Progenitor cell of endocrine pancreas (in vitro differentiated cells): ENCODE measurements around the gene KNSTRN. TPM values are rescaled to one million over a fixed set of nuclear protein-coding genes. Genes with fewer than 3 reads are reported as not detected.

Source experiments
- DNase-seq: peaks from one replicate; pipeline ENCODE4 v3.0.0; 2021; ENCODE audit warnings: low spot score; ENCODE audit not compliant: unreplicated experiment
- H3K27ac Mint-ChIP-seq: 2 replicates; pipeline ENCODE4 v1.8.0; 2021; ENCODE audit warnings: mild to moderate bottlenecking, moderate library complexity, mixed read lengths
- H3K27me3 Mint-ChIP-seq: 2 replicates; pipeline ENCODE4 v1.8.0; 2021; ENCODE audit warnings: mixed read lengths
- H3K36me3 Mint-ChIP-seq: 2 replicates; pipeline ENCODE4 v1.8.0; 2022; ENCODE audit warnings: mixed read lengths; ENCODE audit not compliant: insufficient read depth
- H3K4me1 Mint-ChIP-seq: 2 replicates; pipeline ENCODE4 v1.8.0; 2021; ENCODE audit warnings: low read depth, mixed read lengths
- H3K4me3 Mint-ChIP-seq: 2 replicates; pipeline ENCODE4 v1.8.0; 2021; ENCODE audit warnings: low read depth, mild to moderate bottlenecking, moderate library complexity, mixed read lengths
- H3K9me3 Mint-ChIP-seq: 2 replicates; pipeline ENCODE4 v1.8.0; 2021; ENCODE audit warnings: low read depth, mixed read lengths
- CTCF ChIP-seq: fragments of 200-600 bp; sonication (generic); IDR thresholded peaks from one replicate; pipeline ENCODE4 v1.5.0; 2021; ENCODE audit warnings: antibody characterized with exemption, mild to moderate bottlenecking; ENCODE audit not compliant: unreplicated experiment
- total RNA-seq: library from RNA; stranded (reverse); gene quantifications from 2 replicates; pipeline ENCODE4 v1.2.1, GENCODE V29; 2021

KNSTRN gene
- total RNA-seq, 1 donor from 2014 or later, result 44.8 TPM

GRCh38 chr15:40424483-40425115 is 42.1 kb downstream of the KNSTRN start:
- H3K36me3 Mint-ChIP-seq, result no peaks in the 10 kb centered on the region
- H3K27me3 Mint-ChIP-seq, result peaks cover 23% of the 10 kb centered on the region
- no peak for TF ChIP-seq CTCF
- no peaks in the 10 kb centered on the region for H3K9me3 Mint-ChIP-seq
- H3K27ac Mint-ChIP-seq, result no peak overlapping the region
- no peaks in the 10 kb centered on the region for H3K4me1 Mint-ChIP-seq
- no peak for DNase-seq
- no peak overlapping the region for H3K4me3 Mint-ChIP-seq

GRCh38 chr15:40425681-40426080 is 43.2 kb downstream of the KNSTRN start:
- Mint-ChIP-seq H3K9me3 (no peaks in the 10 kb centered on the region), H3K36me3 (no peaks in the 10 kb centered on the region), H3K4me1 (no peaks in the 10 kb centered on the region), H3K4me3 (no peak overlapping the region), H3K27me3 (peaks cover 33% of the 10 kb centered on the region), H3K27ac (no peak overlapping the region)
- no peak for TF ChIP-seq CTCF
- DNase-seq, result no peak

- no peak for TF ChIP-seq CTCF
- Mint-ChIP-seq H3K4me3 (no peak overlapping the region), H3K4me1 (no peaks in the 10 kb centered on the region), H3K27ac (no peak overlapping the region), H3K27me3 (peaks cover 30% of the 10 kb centered on the region), H3K9me3 (no peaks in the 10 kb centered on the region), H3K36me3 (no peaks in the 10 kb centered on the region)
- DNase-seq, result no peak
Observed at GRCh38 chr15:40427188-40427587, 44.7 kb downstream of the KNSTRN start.

GRCh38 chr15:40428185-40428584 is 45.7 kb downstream of the KNSTRN start:
- no peak overlapping the region for H3K27ac Mint-ChIP-seq
- no peak for TF ChIP-seq CTCF
- no peak overlapping the region for H3K4me3 Mint-ChIP-seq
- peaks cover 39% of the 10 kb centered on the region for H3K27me3 Mint-ChIP-seq
- no peaks in the 10 kb centered on the region for H3K36me3 Mint-ChIP-seq
- H3K9me3 Mint-ChIP-seq, result no peaks in the 10 kb centered on the region
- DNase-seq, result no peak
- no peaks in the 10 kb centered on the region for H3K4me1 Mint-ChIP-seq

- Mint-ChIP-seq H3K36me3 (no peaks in the 10 kb centered on the region), H3K4me3 (no peak overlapping the region), H3K4me1 (no peaks in the 10 kb centered on the region), H3K27me3 (peaks cover 46% of the 10 kb centered on the region), H3K9me3 (no peaks in the 10 kb centered on the region), H3K27ac (no peak overlapping the region)
- no peak for TF ChIP-seq CTCF
- DNase-seq, result no peak
Observed at GRCh38 chr15:40429068-40429710, 46.7 kb downstream of the KNSTRN start.
